ENCODE results near the gene PCED1B. TPM values are rescaled to one million over a fixed set of nuclear protein-coding genes. Genes with fewer than 3 reads are reported as not detected.

PCED1B gene, protein sequence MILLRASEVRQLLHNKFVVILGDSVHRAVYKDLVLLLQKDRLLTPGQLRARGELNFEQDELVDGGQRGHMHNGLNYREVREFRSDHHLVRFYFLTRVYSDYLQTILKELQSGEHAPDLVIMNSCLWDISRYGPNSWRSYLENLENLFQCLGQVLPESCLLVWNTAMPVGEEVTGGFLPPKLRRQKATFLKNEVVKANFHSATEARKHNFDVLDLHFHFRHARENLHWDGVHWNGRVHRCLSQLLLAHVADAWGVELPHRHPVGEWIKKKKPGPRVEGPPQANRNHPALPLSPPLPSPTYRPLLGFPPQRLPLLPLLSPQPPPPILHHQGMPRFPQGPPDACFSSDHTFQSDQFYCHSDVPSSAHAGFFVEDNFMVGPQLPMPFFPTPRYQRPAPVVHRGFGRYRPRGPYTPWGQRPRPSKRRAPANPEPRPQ
- 100 to 1,000 TPM; 105 to 117 TPM for total RNA-seq

GRCh38 chr12:47079468-47079980 lies at the start of gene PCED1B, which contains the start of gene AMIGO2:
Gene PCED1B, plus strand, starts transcription at chr12:47079621. Its CDS starts 155,443 bp downstream, at chr12:47235064.
Gene AMIGO2, minus strand, starts transcription at chr12:47079959. Its CDS starts 957 bp downstream, at chr12:47079002.

Small RNA genes lying within 50 kb of the gene (microRNA-seq; reads per million reads assigned to microRNA genes)
- not detected for gene MIR4698 (ENCODE audit: borderline microRNAs expressed, borderline replicate concordance)

Other genes with a start within 250 kb of the PCED1B start
- gene AMIGO2, start 338 bp downstream of the PCED1B start, total RNA-seq = 1 to 10 TPM; 8.6 to 9.0 TPM

Data from activated naive CD4-positive, alpha-beta T cell treated with anti-CD3 and anti-CD28 coated beads, Interleukin-2, amount 10 ng/mL, durations not matched to agents 5 hours and 36 hours (primary cell).